HG03354 (cell line): ENCODE data around the gene PDE8A.
"Not testable (repeated sequence)": the region's sequence is repeated elsewhere in the genome, so short reads cannot be mapped to it uniquely, and the experiment has no call there.

Experiments used
- ATAC-seq: cut with Tn5 transposase; IDR thresholded peaks from one replicate; pipeline ENCODE4 v1.9.1; 2021; ENCODE audit warnings: mild to moderate bottlenecking; ENCODE audit not compliant: unreplicated experiment, poor library complexity, severe bottlenecking

Gene PDE8A

GRCh38 chr15:84987949-84988624 is 6.4 kb downstream of the PDE8A start:
- ATAC-seq: no peak

- ATAC-seq: no peak
These were observed 7.4 kb downstream of the PDE8A start for GRCh38 chr15:84988909-84989644.

- ATAC-seq: no peak
These were observed 8.9 kb downstream of the PDE8A start for GRCh38 chr15:84990507-84990906.

GRCh38 chr15:84991014-84991712 is 9.5 kb downstream of the PDE8A start:
- no peak for ATAC-seq

- ATAC-seq: no peak
These were observed 10.7 kb downstream of the PDE8A start for GRCh38 chr15:84992157-84992944.

GRCh38 chr15:84996055-84996454 is 14.4 kb downstream of the PDE8A start:
- ATAC-seq: no peak

- not testable (repeated sequence) for ATAC-seq
These were observed 15.1 kb downstream of the PDE8A start for GRCh38 chr15:84996714-84997113.

- ATAC-seq: not testable (repeated sequence)
These were observed 15.6 kb downstream of the PDE8A start for GRCh38 chr15:84997214-84997613.

GRCh38 chr15:85000189-85000864 is 18.7 kb downstream of the PDE8A start:
- ATAC-seq: no peak

GRCh38 chr15:85000937-85001336 is 19.3 kb downstream of the PDE8A start:
- ATAC-seq: no peak

- ATAC-seq: no peak
These were observed 20.9 kb downstream of the PDE8A start for GRCh38 chr15:85002517-85002916.

- peak; percentile 33 for ATAC-seq
These were observed 22.1 kb downstream of the PDE8A start for GRCh38 chr15:85003593-85004312.

GRCh38 chr15:85004550-85004949 is 22.9 kb downstream of the PDE8A start:
- peak; percentile 47 for ATAC-seq

- ATAC-seq: no peak
These were observed 23.7 kb downstream of the PDE8A start for GRCh38 chr15:85005319-85005718.

- ATAC-seq: no peak
These were observed 24.1 kb downstream of the PDE8A start for GRCh38 chr15:85005746-85006145.

GRCh38 chr15:85006201-85006600 is 24.5 kb downstream of the PDE8A start:
- ATAC-seq: no peak

GRCh38 chr15:85006655-85007054 is 25.0 kb downstream of the PDE8A start:
- no peak for ATAC-seq

- ATAC-seq: no peak
These were observed 25.5 kb downstream of the PDE8A start for GRCh38 chr15:85007137-85007536.
